H9 (cell line): ENCODE data around the gene RBM19. TPM values are rescaled to one million over a fixed set of nuclear protein-coding genes. Genes with fewer than 3 reads are reported as not detected.

Experiments used
- DNase-seq: peaks from one replicate; pipeline ENCODE4 v3.0.0-alpha.2; 2017
- H2AFZ ChIP-seq: one replicate; pipeline ENCODE4 v1.6.1; 2013; ENCODE audit warnings: mild to moderate bottlenecking, low read length, control low read depth, moderate library complexity
- H2AK5ac ChIP-seq: 2 replicates; pipeline ENCODE4 v1.6.1; 2013; ENCODE audit warnings: low read length, control low read depth, mixed read lengths; ENCODE audit not compliant: insufficient read length
- H2BK120ac ChIP-seq: one replicate; pipeline ENCODE4 v1.6.1; 2013; ENCODE audit warnings: low read depth, mild to moderate bottlenecking, low read length, control low read depth, inconsistent platforms; ENCODE audit not compliant: poor library complexity, severe bottlenecking
- H2BK12ac ChIP-seq: 2 replicates; pipeline ENCODE4 v1.6.1; 2013; ENCODE audit warnings: low read length, control low read depth, mixed read lengths, low read depth; ENCODE audit not compliant: insufficient read length
- H2BK15ac ChIP-seq: 2 replicates; pipeline ENCODE4 v1.6.1; 2013; ENCODE audit warnings: low read depth, low read length, control low read depth
- H2BK20ac ChIP-seq: one replicate; pipeline ENCODE4 v1.6.1; 2013; ENCODE audit warnings: low read depth, mild to moderate bottlenecking, low read length, control low read depth, inconsistent platforms; ENCODE audit not compliant: poor library complexity, severe bottlenecking
- H2BK5ac ChIP-seq: 2 replicates; pipeline ENCODE4 v1.6.1; 2013; ENCODE audit warnings: low read length, control low read depth, mixed read lengths; ENCODE audit not compliant: insufficient read length
- H3K14ac ChIP-seq: 2 replicates; pipeline ENCODE4 v1.6.1; 2013; ENCODE audit warnings: low read length, control low read depth; ENCODE audit not compliant: insufficient read depth
- H3K18ac ChIP-seq: 2 replicates; pipeline ENCODE4 v1.6.1; 2013; ENCODE audit warnings: low read depth, mild to moderate bottlenecking, mixed read lengths, low read length, control low read depth; ENCODE audit not compliant: insufficient read length
- H3K23ac ChIP-seq: 2 replicates; pipeline ENCODE4 v1.6.1; 2013; ENCODE audit warnings: low read length, control low read depth, mixed read lengths, low read depth; ENCODE audit not compliant: insufficient read length
- H3K23me2 ChIP-seq: 2 replicates; pipeline ENCODE4 v1.6.1; 2013; ENCODE audit warnings: low read depth, mild to moderate bottlenecking, mixed read lengths, low read length, control low read depth; ENCODE audit not compliant: insufficient read length, poor library complexity, severe bottlenecking
- H3K27ac ChIP-seq: 2 replicates; pipeline ENCODE4 v1.5.1; 2013; ENCODE audit warnings: low read length, control low read depth, mixed read lengths, low read depth; ENCODE audit not compliant: insufficient read length
- H3K27me3 ChIP-seq: 2 replicates; pipeline ENCODE4 v1.6.1; 2013; ENCODE audit warnings: low read length, control low read depth, inconsistent platforms; ENCODE audit not compliant: insufficient read depth
- H3K4ac ChIP-seq: 2 replicates; pipeline ENCODE4 v1.6.1; 2013; ENCODE audit warnings: low read depth, mild to moderate bottlenecking, control low read depth, inconsistent platforms, low read length, moderate library complexity
- H3K4me1 ChIP-seq: 2 replicates; pipeline ENCODE4 v1.6.1; 2013; ENCODE audit warnings: low read length, control low read depth, inconsistent platforms; ENCODE audit not compliant: insufficient read depth
- H3K4me2 ChIP-seq: 2 replicates; pipeline ENCODE4 v1.6.1; 2013; ENCODE audit warnings: low read length, control low read depth, mixed read lengths; ENCODE audit not compliant: insufficient read length, insufficient read depth
- H3K56ac ChIP-seq: 2 replicates; pipeline ENCODE4 v1.6.1; 2013; ENCODE audit warnings: low read depth, mild to moderate bottlenecking, mixed read lengths, low read length, control low read depth; ENCODE audit not compliant: insufficient read length
- H3K79me1 ChIP-seq: 2 replicates; pipeline ENCODE4 v1.6.1; 2013; ENCODE audit warnings: low read depth, mild to moderate bottlenecking, moderate library complexity, low read length, control low read depth, inconsistent platforms; ENCODE audit not compliant: insufficient read depth, poor library complexity, severe bottlenecking
- H3K79me2 ChIP-seq: 2 replicates; pipeline ENCODE4 v1.6.1; 2013; ENCODE audit warnings: low read length, control low read depth, inconsistent platforms; ENCODE audit not compliant: insufficient read depth
- H3K9ac ChIP-seq: 2 replicates; pipeline ENCODE4 v1.6.1; 2013; ENCODE audit warnings: low read length, control low read depth, mixed read lengths; ENCODE audit not compliant: insufficient read length; ENCODE audit errors: extremely low read depth
- H3K9me3 ChIP-seq: one replicate; pipeline ENCODE4 v1.6.1; 2013; ENCODE audit warnings: low read depth, low read length, inconsistent platforms; ENCODE audit not compliant: control insufficient read depth
- H3T11ph ChIP-seq: one replicate; pipeline ENCODE4 v1.6.1; 2013; ENCODE audit warnings: mild to moderate bottlenecking, low read length, control low read depth, inconsistent platforms
- H4K20me1 ChIP-seq: one replicate; pipeline ENCODE4 v1.6.1; 2013; ENCODE audit not compliant: control insufficient read depth, insufficient read length, insufficient read depth
- H4K5ac ChIP-seq: 2 replicates; pipeline ENCODE4 v1.6.1; 2013; ENCODE audit warnings: low read depth, mild to moderate bottlenecking, mixed read lengths, low read length, control low read depth; ENCODE audit not compliant: insufficient read length
- H4K8ac ChIP-seq: replicated peaks from 2 replicates; pipeline ENCODE4 v1.6.1; 2013; ENCODE audit warnings: low read length, control low read depth, mixed read lengths, low read depth; ENCODE audit not compliant: insufficient read length
- H4K91ac ChIP-seq: 2 replicates; pipeline ENCODE4 v1.6.1; 2013; ENCODE audit warnings: low read depth, mild to moderate bottlenecking, moderate library complexity, mixed read lengths, low read length, control low read depth; ENCODE audit not compliant: insufficient read length
- H3K27ac Mint-ChIP-seq, 3 experiments: 2 replicates in 2 of 3; 3 replicates in 1 of 3; pipeline ENCODE4 v1.8.0; 2020 to 2021; ENCODE audit warnings: mixed read lengths in 3 of 3, mild to moderate bottlenecking in 1 of 3, moderate library complexity in 1 of 3
- H3K27me3 Mint-ChIP-seq: 2 replicates; pipeline ENCODE4 v1.8.0; 2021; ENCODE audit warnings: low read depth, mild to moderate bottlenecking, moderate library complexity, mixed read lengths
- H3K36me3 Mint-ChIP-seq, 3 experiments: 2 replicates in 2 of 3; 3 replicates in 1 of 3; pipeline ENCODE4 v1.8.0; 2020 to 2021; ENCODE audit warnings: low read depth in 3 of 3, mixed read lengths in 3 of 3; ENCODE audit not compliant: insufficient read depth in 1 of 3
- H3K4me1 Mint-ChIP-seq, 2 experiments: 2 replicates each; pipeline ENCODE4 v1.8.0; 2020; ENCODE audit warnings: mixed read lengths in 2 of 2
- H3K4me3 Mint-ChIP-seq, 2 experiments: 2 replicates in 1 of 2; 3 replicates in 1 of 2; pipeline ENCODE4 v1.8.0; 2020 to 2021; ENCODE audit warnings: mild to moderate bottlenecking in 2 of 2, mixed read lengths in 2 of 2, moderate library complexity in 1 of 2
- H3K9me3 Mint-ChIP-seq, 2 experiments: 2 replicates in 1 of 2; 3 replicates in 1 of 2; pipeline ENCODE4 v1.8.0; 2020; ENCODE audit warnings: mild to moderate bottlenecking in 2 of 2, mixed read lengths in 2 of 2, moderate library complexity in 1 of 2
- CTCF ChIP-seq: fragments of 200-600 bp; sonication (generic); conservative IDR thresholded peaks from 3 replicates; pipeline ENCODE4 v1.8.0; 2021; ENCODE audit warnings: antibody characterized with exemption, mild to moderate bottlenecking
- WGBS: extraction: QIAGEN DNeasy Blood & Tissue Kit; methylation state at CpG from one replicate; pipeline ENCODE4 v1.1.7; 2013; ENCODE audit warnings: missing lambda C conversion rate, low lambda C conversion rate, mixed read lengths; ENCODE audit not compliant: insufficient read length; ENCODE audit errors: extremely low coverage; 5-methylcytosine and 5-hydroxymethylcytosine counted together
- total RNA-seq: library from RNA; stranded (reverse); gene quantifications from 2 replicates; pipeline ENCODE4 v1.2.1, GENCODE V29; 2021

Gene RBM19
- total RNA-seq, 1 experiment from 2014 or later: 32.2 TPM

GRCh38 chr12:113774526-113774925 is 191.6 kb downstream of the RBM19 start:
- Histone ChIP-seq H4K91ac (no peak overlapping the region), H3K14ac (no peak overlapping the region), H3K4me1 (no peaks in the 10 kb centered on the region), H2BK120ac (no peak overlapping the region), H2AFZ (no peak overlapping the region), H2AK5ac (no peak overlapping the region), H3K56ac (no peak overlapping the region), H3K18ac (no peak overlapping the region), H3K27ac (no peak overlapping the region), H2BK15ac (no peak overlapping the region), H4K5ac (no peak overlapping the region), H3T11ph (no peak overlapping the region), H3K23me2 (no peaks in the 10 kb centered on the region), H3K79me2 (0 out of 2 replicates have a peak, but pooled peaks cover 2% of the 10 kb centered on the region), H4K20me1 (no peaks in the 10 kb centered on the region), H3K27me3 (no peaks in the 10 kb centered on the region), H3K9me3 (no peaks in the 10 kb centered on the region), H3K79me1 (no peaks in the 10 kb centered on the region), H4K8ac (no peak overlapping the region), H2BK5ac (no peak overlapping the region), H3K23ac (no peak overlapping the region), H2BK12ac (no peak overlapping the region), H3K9ac (no peak overlapping the region), H3K4ac (no peak overlapping the region), H2BK20ac (no peak overlapping the region), H3K4me2 (no peak overlapping the region)
- Mint-ChIP-seq H3K4me3 (no peak overlapping the region), H3K36me3 (no peaks in the 10 kb centered on the region), H3K27me3 (peaks cover 10% of the 10 kb centered on the region), H3K4me1 (peaks cover 15 to 22% of the 10 kb centered on the region in 2 experiments), H3K27ac (no peak overlapping the region), H3K9me3 (no peaks in the 10 kb centered on the region)
- no peak for TF ChIP-seq CTCF
- DNase-seq: no peak
- no CpG with 5 or more reads among the region's 5 CpGs for WGBS
